ENCODE measurements around the gene SEPTIN5. TPM values are rescaled to one million over a fixed set of nuclear protein-coding genes. Genes with fewer than 3 reads are reported as not detected.

Gene SEPTIN5
- total RNA-seq, 1 donor from 2014 or later, result 7.3 TPM

- Histone ChIP-seq H3K27ac (ENCODE audit: low read depth, low read length) (no peak overlapping the region), H3K4me3 (ENCODE audit: insufficient read depth, low read depth, low read length) (no peak overlapping the region), H3K36me3 (ENCODE audit: insufficient read depth, low read length) (no peaks in the 10 kb centered on the region), H3K9ac (ENCODE audit: low read length) (no peak overlapping the region), H3K4me1 (ENCODE audit: insufficient read depth, low read length) (peaks cover 6% of the 10 kb centered on the region), H3K4me2 (ENCODE audit: low read length) (no peak overlapping the region), H3K9me3 (ENCODE audit: insufficient read depth, low read depth, low read length) (no peaks in the 10 kb centered on the region), H2AFZ (ENCODE audit: low read depth, low read length) (no peak overlapping the region), H4K20me1 (ENCODE audit: insufficient read depth, low read length) (no peaks in the 10 kb centered on the region), H3K27me3 (ENCODE audit: insufficient read depth, low read length) (peaks cover 8% of the 10 kb centered on the region), H3K79me2 (ENCODE audit: insufficient read depth, low read length) (no peaks in the 10 kb centered on the region)
- peaks cover under 1% of the 10 kb centered on the region for H3K4me1 Mint-ChIP-seq (ENCODE audit: low read depth, unreplicated experiment)
- TF ChIP-seq CTCF (IDR thresholded peaks at IDR 0.05; ENCODE audit: insufficient read depth, low read depth, low read length) (no peak), EZH2 (IDR thresholded peaks at IDR 0.05; ENCODE audit: insufficient read depth, low read length) (no peak)
- FAIRE-seq (no peak), DNase-seq (ENCODE audit: low read depth) (no peak)
- H3K9me3 Mint-ChIP-seq (ENCODE audit: unreplicated experiment), result no peaks in the 10 kb centered on the region
- H3K27me3 Mint-ChIP-seq (ENCODE audit: low read depth, unreplicated experiment), result peaks cover 13% of the 10 kb centered on the region
- H3K4me3 Mint-ChIP-seq (ENCODE audit: unreplicated experiment), result no peak overlapping the region
- H3K27ac Mint-ChIP-seq (ENCODE audit: unreplicated experiment), result no peak overlapping the region
- no peaks in the 10 kb centered on the region for H3K36me3 Mint-ChIP-seq (ENCODE audit: low read depth, unreplicated experiment)
Measured at GRCh38 chr22:19686946-19687345, 27.4 kb upstream of the SEPTIN5 start.

- Mint-ChIP-seq H3K27me3 (ENCODE audit: low read depth, unreplicated experiment) (peaks cover 13% of the 10 kb centered on the region), H3K4me3 (ENCODE audit: unreplicated experiment) (no peak overlapping the region)
Measured at GRCh38 chr22:19687561-19688300, 26.6 kb upstream of the SEPTIN5 start.

More at GRCh38 chr22:19687561-19688300, 26.6 kb upstream of the SEPTIN5 start:
- no peak overlapping the region for H3K27ac ChIP-seq (ENCODE audit: low read depth, low read length)
- FAIRE-seq (no peak), DNase-seq (ENCODE audit: low read depth) (no peak)
- H3K36me3 ChIP-seq (ENCODE audit: insufficient read depth, low read length), result no peaks in the 10 kb centered on the region
- TF ChIP-seq EZH2 (IDR thresholded peaks at IDR 0.05; ENCODE audit: insufficient read depth, low read length) (no peak), CTCF (IDR thresholded peaks at IDR 0.05; ENCODE audit: insufficient read depth, low read depth, low read length) (no peak)
- H3K4me2 ChIP-seq (ENCODE audit: low read length), result no peak overlapping the region
- H3K9me3 Mint-ChIP-seq (ENCODE audit: unreplicated experiment), result no peaks in the 10 kb centered on the region
- H3K27ac Mint-ChIP-seq (ENCODE audit: unreplicated experiment), result no peak overlapping the region
- H2AFZ ChIP-seq (ENCODE audit: low read depth, low read length), result no peak overlapping the region
- peaks cover 5% of the 10 kb centered on the region for H3K27me3 ChIP-seq (ENCODE audit: insufficient read depth, low read length)
- H3K4me1 ChIP-seq (ENCODE audit: insufficient read depth, low read length), result peaks cover 9% of the 10 kb centered on the region
- H3K9ac ChIP-seq (ENCODE audit: low read length), result no peak overlapping the region
- H3K79me2 ChIP-seq (ENCODE audit: insufficient read depth, low read length), result no peaks in the 10 kb centered on the region
- no peaks in the 10 kb centered on the region for H3K36me3 Mint-ChIP-seq (ENCODE audit: low read depth, unreplicated experiment)
- H3K4me1 Mint-ChIP-seq (ENCODE audit: low read depth, unreplicated experiment), result peaks cover 4% of the 10 kb centered on the region
- no peaks in the 10 kb centered on the region for H3K9me3 ChIP-seq (ENCODE audit: insufficient read depth, low read depth, low read length)
- H4K20me1 ChIP-seq (ENCODE audit: insufficient read depth, low read length), result no peaks in the 10 kb centered on the region
- no peak overlapping the region for H3K4me3 ChIP-seq (ENCODE audit: insufficient read depth, low read depth, low read length)

Data from astrocyte (in vitro differentiated cells and primary cell).